ENCODE data around the gene LRRC2. TPM values are rescaled to one million over a fixed set of nuclear protein-coding genes. Genes with fewer than 3 reads are reported as not detected.

Gene LRRC2
- total and polyA plus RNA-seq, 9 of the 15 experiments (the other 6 are each of a cell fraction or from before 2014, with no cell fraction given) = 0.01 to 0.04 (median 0.03) TPM; not detected in 5

GRCh38 chr3:46542344-46542743, 23.8 kb downstream of the LRRC2 start (continued):
- TF ChIP-seq REST (IDR thresholded peaks at IDR 0.05; ENCODE audit: borderline replicate concordance) = no peak
- no peak for TF ChIP-seq REST (CRISPR knock-in tag; IDR thresholded peaks at IDR 0.05; ENCODE audit: low read depth)
- TF ChIP-seq SMARCB1 (IDR thresholded peaks at IDR 0.05; ENCODE audit: insufficient read length, low read depth) = no peak
- no peak; the same call in 1 of the 2 replicates for TF ChIP-seq ZNF644 (tag; IDR thresholded peaks at IDR 0.05; ENCODE audit: low read depth)
- TF ChIP-seq RNF219 (CRISPR knock-in tag; IDR thresholded peaks at IDR 0.05) = no peak
- TF ChIP-seq DPF2 (IDR thresholded peaks at IDR 0.05) = peak; percentile 80
- TF ChIP-seq ZNF197 (CRISPR knock-in tag; IDR thresholded peaks at IDR 0.05; ENCODE audit: low read depth) = 0 out of 2 replicates have a peak, but pooled peaks have one; percentile 24
- no peak for TF ChIP-seq ZBTB1 (CRISPR knock-in tag; IDR thresholded peaks at IDR 0.05; ENCODE audit: borderline replicate concordance, low read depth)
- no peak for TF ChIP-seq SAFB2 (IDR thresholded peaks at IDR 0.05; ENCODE audit: borderline replicate concordance, low read depth, low read length, severe bottlenecking)
- TF ChIP-seq TRIM28 (IDR thresholded peaks at IDR 0.05) = no peak
- no peak for TF ChIP-seq RAD21 (CRISPR knock-in tag; conservative IDR thresholded peaks at IDR 0.05 in 1 of 2, IDR thresholded peaks at IDR 0.05 in 1 of 2)
- no peak for TF ChIP-seq ARNT (IDR thresholded peaks at IDR 0.05)
- no peak for TF ChIP-seq MAZ (CRISPR knock-in tag; conservative IDR thresholded peaks at IDR 0.05 in 1 of 2, IDR thresholded peaks at IDR 0.05 in 1 of 2)
- TF ChIP-seq TCF3 (CRISPR knock-in tag; IDR thresholded peaks at IDR 0.05) = no peak
- no peak for TF ChIP-seq SETDB1 (IDR thresholded peaks at IDR 0.05; ENCODE audit: low read length)
- peak; percentile 78 for TF ChIP-seq MAFG (tag; conservative IDR thresholded peaks at IDR 0.05)
- no peak for TF ChIP-seq ZFP36 (IDR thresholded peaks at IDR 0.05; ENCODE audit: low read depth, low read length, partially characterized antibody)
- TF ChIP-seq CREB1 (IDR thresholded peaks at IDR 0.05) = no peak
- TF ChIP-seq CREB1 (CRISPR knock-in tag; IDR thresholded peaks at IDR 0.05) = no peak
- no peak for TF ChIP-seq KLF10 (CRISPR knock-in tag; IDR thresholded peaks at IDR 0.05)
- no peak for TF ChIP-seq POLR2A (conservative IDR thresholded peaks at IDR 0.05)
